Measurements from ENCODE around the gene ADGRL3.
A peak's percentile ranks its signal among the peaks of the same experiment; 100 is the strongest.

DNA sequence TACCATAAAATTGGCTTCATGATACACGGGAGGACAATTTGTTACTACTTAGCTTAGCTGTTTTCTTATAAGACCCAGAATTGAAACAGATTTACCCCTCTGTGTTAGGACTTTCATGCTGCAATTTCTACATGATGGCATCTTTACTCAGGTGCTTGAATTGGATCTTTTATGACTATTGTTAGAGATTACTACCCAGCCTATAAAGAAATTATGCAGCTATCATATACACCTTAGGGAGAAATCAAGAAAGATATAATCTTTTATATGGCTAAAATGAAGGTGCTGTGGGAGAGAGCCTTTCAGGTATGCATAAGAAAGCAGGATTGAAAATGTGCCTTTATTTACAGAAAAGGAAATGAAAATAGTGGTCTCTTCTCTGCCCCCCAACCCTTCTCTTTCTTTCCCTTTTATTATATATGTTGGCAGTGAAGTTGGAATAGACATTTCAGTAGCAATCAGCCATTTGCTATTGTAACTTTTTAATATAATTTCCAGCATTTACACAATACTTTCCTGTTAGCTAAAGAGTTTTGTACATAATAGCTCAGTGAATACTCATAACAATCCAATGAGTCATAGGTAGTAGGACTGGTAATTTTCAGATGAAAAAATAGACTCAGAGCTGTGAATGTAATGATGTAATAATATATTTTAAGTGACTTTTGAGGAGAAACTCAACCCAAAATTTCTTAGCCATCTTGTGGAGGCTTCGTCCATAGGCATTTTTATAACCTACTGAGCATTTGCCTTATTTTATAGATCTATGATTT, 311.8 kb downstream of the ADGRL3 start:
- TF ChIP-seq TCF4 (CRISPR knock-in tag; IDR thresholded peaks at IDR 0.05; ENCODE audit: borderline replicate concordance) = no peak
- no peak for TF ChIP-seq RARB (CRISPR knock-in tag; IDR thresholded peaks at IDR 0.05)
- TF ChIP-seq ESRRG (CRISPR knock-in tag; IDR thresholded peaks at IDR 0.05) = no peak
- TF ChIP-seq ZNF8 (CRISPR knock-in tag; IDR thresholded peaks at IDR 0.05) = no peak
- TF ChIP-seq ARNTL (CRISPR knock-in tag; IDR thresholded peaks at IDR 0.05; ENCODE audit: borderline replicate concordance, low read depth) = no peak
- TF ChIP-seq, protein P1, sequence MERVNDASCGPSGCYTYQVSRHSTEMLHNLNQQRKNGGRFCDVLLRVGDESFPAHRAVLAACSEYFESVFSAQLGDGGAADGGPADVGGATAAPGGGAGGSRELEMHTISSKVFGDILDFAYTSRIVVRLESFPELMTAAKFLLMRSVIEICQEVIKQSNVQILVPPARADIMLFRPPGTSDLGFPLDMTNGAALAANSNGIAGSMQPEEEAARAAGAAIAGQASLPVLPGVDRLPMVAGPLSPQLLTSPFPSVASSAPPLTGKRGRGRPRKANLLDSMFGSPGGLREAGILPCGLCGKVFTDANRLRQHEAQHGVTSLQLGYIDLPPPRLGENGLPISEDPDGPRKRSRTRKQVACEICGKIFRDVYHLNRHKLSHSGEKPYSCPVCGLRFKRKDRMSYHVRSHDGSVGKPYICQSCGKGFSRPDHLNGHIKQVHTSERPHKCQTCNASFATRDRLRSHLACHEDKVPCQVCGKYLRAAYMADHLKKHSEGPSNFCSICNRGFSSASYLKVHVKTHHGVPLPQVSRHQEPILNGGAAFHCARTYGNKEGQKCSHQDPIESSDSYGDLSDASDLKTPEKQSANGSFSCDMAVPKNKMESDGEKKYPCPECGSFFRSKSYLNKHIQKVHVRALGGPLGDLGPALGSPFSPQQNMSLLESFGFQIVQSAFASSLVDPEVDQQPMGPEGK (CRISPR knock-in tag; IDR thresholded peaks at IDR 0.05; ENCODE audit: borderline replicate concordance) = no peak
- TF ChIP-seq ZC3H10 (CRISPR knock-in tag; IDR thresholded peaks at IDR 0.05) = no peak
- peak; percentile 74; the same call in 1 of the 2 replicates for TF ChIP-seq CREB5 (CRISPR knock-in tag; IDR thresholded peaks at IDR 0.05; ENCODE audit: low read depth)
- TF ChIP-seq GLIS3 (CRISPR knock-in tag; IDR thresholded peaks at IDR 0.05) = no peak
- TF ChIP-seq ZFP3 (CRISPR knock-in tag; IDR thresholded peaks at IDR 0.05) = no peak
- TF ChIP-seq ZNF70 (CRISPR knock-in tag; IDR thresholded peaks at IDR 0.05) = no peak
